Panc1 (cell line): ENCODE results near the gene UAP1L1.
"Not testable (repeated sequence)": the region's sequence is repeated elsewhere in the genome, so short reads cannot be mapped to it uniquely, and the experiment has no call there.

Experiments used
- SIN3A ChIP-seq: IDR thresholded peaks from 2 replicates; pipeline ENCODE4 v1.6.1; 2012; ENCODE audit warnings: low read depth, mild to moderate bottlenecking, low read length, moderate library complexity, borderline replicate concordance; ENCODE audit not compliant: insufficient read depth
- TF ChIP-seq, protein P1 (sequence below): fragments of 450-650 bp; IDR thresholded peaks from 2 replicates; pipeline ENCODE4 v1.5.1; 2017; ENCODE audit warnings: mild to moderate bottlenecking

DNA sequence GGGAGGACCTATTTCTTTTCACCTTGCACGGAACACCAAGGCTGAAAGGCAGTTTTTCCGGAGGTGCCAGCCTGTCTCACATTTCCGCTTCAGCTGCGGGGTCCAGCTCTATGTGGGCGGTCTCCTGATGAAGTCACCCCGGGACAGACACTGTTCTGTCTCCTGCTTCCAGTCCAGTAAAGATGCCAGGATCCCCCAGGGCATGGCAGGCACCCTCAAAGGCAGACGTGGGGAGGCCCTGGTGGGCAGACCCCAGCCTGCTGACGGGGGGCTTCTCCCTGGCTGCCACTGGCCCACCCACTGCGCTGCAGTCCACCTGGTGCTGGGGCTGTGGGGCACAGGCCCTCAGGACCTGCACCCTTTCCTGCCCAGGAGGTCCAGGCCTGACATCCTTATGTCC, 14.5 kb upstream of the UAP1L1 start:
- TF ChIP-seq, protein P1, sequence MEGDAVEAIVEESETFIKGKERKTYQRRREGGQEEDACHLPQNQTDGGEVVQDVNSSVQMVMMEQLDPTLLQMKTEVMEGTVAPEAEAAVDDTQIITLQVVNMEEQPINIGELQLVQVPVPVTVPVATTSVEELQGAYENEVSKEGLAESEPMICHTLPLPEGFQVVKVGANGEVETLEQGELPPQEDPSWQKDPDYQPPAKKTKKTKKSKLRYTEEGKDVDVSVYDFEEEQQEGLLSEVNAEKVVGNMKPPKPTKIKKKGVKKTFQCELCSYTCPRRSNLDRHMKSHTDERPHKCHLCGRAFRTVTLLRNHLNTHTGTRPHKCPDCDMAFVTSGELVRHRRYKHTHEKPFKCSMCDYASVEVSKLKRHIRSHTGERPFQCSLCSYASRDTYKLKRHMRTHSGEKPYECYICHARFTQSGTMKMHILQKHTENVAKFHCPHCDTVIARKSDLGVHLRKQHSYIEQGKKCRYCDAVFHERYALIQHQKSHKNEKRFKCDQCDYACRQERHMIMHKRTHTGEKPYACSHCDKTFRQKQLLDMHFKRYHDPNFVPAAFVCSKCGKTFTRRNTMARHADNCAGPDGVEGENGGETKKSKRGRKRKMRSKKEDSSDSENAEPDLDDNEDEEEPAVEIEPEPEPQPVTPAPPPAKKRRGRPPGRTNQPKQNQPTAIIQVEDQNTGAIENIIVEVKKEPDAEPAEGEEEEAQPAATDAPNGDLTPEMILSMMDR: not testable (repeated sequence)
- not testable (repeated sequence) for TF ChIP-seq SIN3A
